Measurements from ENCODE around the gene EHMT2.

EHMT2 gene

DNA sequence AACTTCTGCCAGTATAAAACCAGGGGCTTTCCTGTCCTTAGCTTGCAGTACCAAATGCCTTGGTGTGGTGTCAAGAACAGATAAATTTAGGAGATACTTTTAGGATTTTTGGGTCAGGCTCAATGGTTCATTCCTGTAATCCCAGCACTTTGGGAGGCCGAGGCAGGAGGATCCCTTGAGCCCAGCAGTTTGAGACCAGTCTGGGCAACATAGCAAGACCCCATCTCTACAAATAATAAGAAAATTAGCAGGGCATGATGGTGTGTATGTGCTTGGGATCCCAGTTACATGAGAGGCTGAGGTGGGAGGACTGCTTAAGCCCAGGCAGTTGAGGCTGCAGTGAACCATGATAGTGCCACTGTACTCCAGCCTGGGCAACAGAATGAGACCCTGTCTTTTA lies 7.5 kb upstream of the EHMT2 start:
- no peak overlapping the region for H3K27ac ChIP-seq
- no peak overlapping the region for H3K4me3 ChIP-seq (ENCODE audit: low read depth, low read length)
- TF ChIP-seq, protein P1, sequence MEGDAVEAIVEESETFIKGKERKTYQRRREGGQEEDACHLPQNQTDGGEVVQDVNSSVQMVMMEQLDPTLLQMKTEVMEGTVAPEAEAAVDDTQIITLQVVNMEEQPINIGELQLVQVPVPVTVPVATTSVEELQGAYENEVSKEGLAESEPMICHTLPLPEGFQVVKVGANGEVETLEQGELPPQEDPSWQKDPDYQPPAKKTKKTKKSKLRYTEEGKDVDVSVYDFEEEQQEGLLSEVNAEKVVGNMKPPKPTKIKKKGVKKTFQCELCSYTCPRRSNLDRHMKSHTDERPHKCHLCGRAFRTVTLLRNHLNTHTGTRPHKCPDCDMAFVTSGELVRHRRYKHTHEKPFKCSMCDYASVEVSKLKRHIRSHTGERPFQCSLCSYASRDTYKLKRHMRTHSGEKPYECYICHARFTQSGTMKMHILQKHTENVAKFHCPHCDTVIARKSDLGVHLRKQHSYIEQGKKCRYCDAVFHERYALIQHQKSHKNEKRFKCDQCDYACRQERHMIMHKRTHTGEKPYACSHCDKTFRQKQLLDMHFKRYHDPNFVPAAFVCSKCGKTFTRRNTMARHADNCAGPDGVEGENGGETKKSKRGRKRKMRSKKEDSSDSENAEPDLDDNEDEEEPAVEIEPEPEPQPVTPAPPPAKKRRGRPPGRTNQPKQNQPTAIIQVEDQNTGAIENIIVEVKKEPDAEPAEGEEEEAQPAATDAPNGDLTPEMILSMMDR (IDR thresholded peaks at IDR 0.05; ENCODE audit: low read depth, low read length, missing control alignments): no peak
- no peaks in the 10 kb centered on the region for H3K27me3 ChIP-seq (replicated peaks)
- no peak for DNase-seq
- no peaks in the 10 kb centered on the region for H3K36me3 ChIP-seq (replicated peaks)
- in situ Hi-C loops (cut with HindIII; ENCODE audit: low pct_ligation_motif_present, low sequenced_read_pairs): no loop called here

DNA sequence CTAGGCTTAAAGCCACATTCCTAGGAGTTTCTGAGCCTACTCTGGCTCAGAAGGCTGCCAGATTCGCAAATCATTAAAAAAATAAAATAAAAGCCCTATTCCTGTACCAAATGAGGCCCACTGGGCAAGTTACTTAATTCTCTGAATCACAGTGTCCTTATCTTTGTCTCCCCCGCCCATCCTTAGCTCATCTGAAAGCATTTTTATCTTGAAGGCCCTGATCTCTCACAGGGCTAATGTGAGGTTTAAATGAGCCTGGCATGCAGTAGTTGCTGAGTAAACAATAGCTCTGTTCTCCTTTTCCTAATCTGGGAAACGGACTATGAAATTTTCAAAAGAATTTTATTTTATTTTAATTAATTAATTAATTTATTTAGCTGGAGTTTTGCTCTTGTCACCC lies 6.5 kb upstream of the EHMT2 start:
- Histone ChIP-seq H3K27me3 (replicated peaks) (no peaks in the 10 kb centered on the region), H3K27ac (no peak overlapping the region), H3K36me3 (replicated peaks) (no peaks in the 10 kb centered on the region), H3K4me3 (ENCODE audit: low read depth, low read length) (no peak overlapping the region)
- peak; percentile 9 for DNase-seq
- in situ Hi-C loops (cut with HindIII; ENCODE audit: low pct_ligation_motif_present, low sequenced_read_pairs): no loop called here
- TF ChIP-seq, protein P1 (IDR thresholded peaks at IDR 0.05; ENCODE audit: low read depth, low read length, missing control alignments): no peak

DNA sequence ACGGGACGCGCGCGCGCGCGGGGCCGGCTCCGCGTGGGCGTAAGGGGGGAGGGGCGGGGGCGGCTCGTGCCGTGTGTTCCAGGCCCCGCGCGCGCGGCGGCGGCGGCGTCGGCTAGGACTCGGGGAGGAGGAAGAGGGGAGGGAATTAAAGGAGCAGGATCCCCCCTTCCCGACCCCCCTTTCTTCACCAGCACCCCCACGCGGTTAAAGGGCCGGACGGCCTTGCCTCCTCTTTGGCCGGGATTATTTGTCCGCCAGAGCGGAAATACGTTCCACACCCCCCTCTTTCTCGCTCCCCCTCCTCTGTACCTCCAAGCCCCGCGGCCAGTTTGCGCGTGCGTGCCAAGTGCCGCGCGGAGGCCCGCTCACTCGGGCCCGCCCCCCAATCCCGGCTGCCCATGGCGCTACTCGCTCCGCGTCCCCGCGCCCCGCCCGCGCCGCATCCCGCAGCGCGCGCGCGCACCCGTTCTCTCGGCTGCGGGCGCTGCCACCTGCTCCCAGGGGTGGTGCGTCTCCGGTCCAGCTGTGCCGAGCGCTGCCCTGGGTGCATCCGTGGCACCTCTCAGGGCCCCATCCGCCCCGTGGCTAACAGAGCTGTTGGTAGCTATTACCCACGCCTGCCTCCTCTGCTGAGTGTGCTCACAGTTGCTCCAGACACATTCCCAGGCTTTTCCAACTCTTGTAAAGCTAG lies 4.6 kb upstream of the EHMT2 start, which contains the start of gene ZBTB12:
Gene ZBTB12, minus strand, starts transcription at position 134 of the 691 bp plus-strand sequence. CDS start 781 bp downstream, outside the sequence.
- H3K36me3 ChIP-seq (replicated peaks): no peaks in the 10 kb centered on the region
- DNase-seq: peak; percentile 89
- no peaks in the 10 kb centered on the region for H3K27me3 ChIP-seq (replicated peaks)
- H3K4me3 ChIP-seq (ENCODE audit: low read depth, low read length): peak within 1 kb of the TSS; percentile 64
- TF ChIP-seq, protein P1 (IDR thresholded peaks at IDR 0.05; ENCODE audit: low read depth, low read length, missing control alignments): no peak
- in situ Hi-C loops (cut with HindIII; ENCODE audit: low pct_ligation_motif_present, low sequenced_read_pairs): no loop called here
- peak within 1 kb of the TSS; percentile 39 for H3K27ac ChIP-seq

DNA sequence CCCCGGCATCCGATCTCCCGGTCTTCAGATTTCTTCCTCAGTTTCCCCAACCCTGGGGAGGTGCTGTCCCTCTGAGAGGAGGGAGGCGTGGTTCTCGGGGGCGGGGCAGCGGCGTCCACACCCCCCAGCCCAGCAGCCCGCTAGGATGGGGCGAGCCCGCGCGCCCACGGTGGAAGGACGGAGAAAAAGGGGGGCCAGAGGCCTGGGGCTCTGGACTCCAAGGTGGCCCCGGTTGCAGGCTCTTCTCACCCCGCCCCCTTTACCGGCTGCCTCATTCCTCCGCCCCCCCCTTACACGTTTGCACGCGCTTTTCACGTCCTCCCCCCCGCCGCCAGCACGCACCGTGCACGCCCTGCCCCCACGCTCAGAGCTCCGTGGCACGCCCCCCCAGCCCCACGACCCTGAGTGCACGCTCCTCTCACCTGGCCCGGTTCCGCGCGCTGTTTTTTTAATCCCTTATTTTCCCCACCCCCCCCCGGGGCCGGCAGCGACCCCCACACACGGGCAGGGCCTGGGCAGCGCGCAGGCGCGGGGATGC lies 4.0 kb upstream of the EHMT2 start:
- TF ChIP-seq, protein P1 (IDR thresholded peaks at IDR 0.05; ENCODE audit: low read depth, low read length, missing control alignments): no peak
- in situ Hi-C loops (cut with HindIII; ENCODE audit: low pct_ligation_motif_present, low sequenced_read_pairs): no loop called here
- peak; percentile 18 for DNase-seq
- Histone ChIP-seq H3K27me3 (replicated peaks) (no peaks in the 10 kb centered on the region), H3K4me3 (ENCODE audit: low read depth, low read length) (peak overlapping the region; percentile 64), H3K36me3 (replicated peaks) (no peaks in the 10 kb centered on the region), H3K27ac (peak overlapping the region; percentile 39)

DNA sequence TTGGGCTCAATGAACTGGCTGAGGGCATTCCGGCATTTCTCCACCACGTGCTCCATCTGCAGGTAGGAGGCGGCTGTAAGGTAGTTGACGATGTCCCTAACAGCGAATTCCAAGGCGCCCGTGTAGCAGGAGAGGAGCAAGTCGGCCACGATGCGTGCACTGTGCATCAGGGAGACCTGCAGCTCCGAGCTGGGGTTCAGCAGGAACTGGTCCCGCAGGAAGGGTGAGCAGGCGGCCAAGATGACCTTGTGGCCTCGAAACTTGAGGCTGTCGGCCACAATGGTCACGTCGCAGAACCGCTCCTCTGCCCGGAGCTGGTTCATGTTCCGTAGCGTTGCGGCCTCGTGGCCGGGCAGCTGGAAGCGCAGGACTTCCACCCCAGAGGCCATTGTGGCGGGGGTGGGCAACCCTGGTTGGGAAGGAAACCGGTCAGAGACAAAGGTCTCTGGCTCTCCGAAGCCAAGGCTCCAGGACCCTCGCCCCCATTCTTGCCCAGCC lies 3.5 kb upstream of the EHMT2 start:
- TF ChIP-seq, protein P1 (IDR thresholded peaks at IDR 0.05; ENCODE audit: low read depth, low read length, missing control alignments): no peak
- H3K4me3 ChIP-seq (ENCODE audit: low read depth, low read length): peak overlapping the region; percentile 64

More for the DNA sequence above, 3.5 kb upstream of the EHMT2 start:
- in situ Hi-C loops (cut with HindIII; ENCODE audit: low pct_ligation_motif_present, low sequenced_read_pairs): no loop called here
- H3K36me3 ChIP-seq (replicated peaks): no peaks in the 10 kb centered on the region
- H3K27ac ChIP-seq: no peak overlapping the region
- no peaks in the 10 kb centered on the region for H3K27me3 ChIP-seq (replicated peaks)
- no peak for DNase-seq

Data from brain microvascular endothelial cell (primary cell).